ENCODE measurements around the gene MRPL14.
"Not testable (repeated sequence)": the region's sequence is repeated elsewhere in the genome, so short reads cannot be mapped to it uniquely, and the experiment has no call there.

MRPL14 gene

GRCh38 chr6:44149369-44150012, 22.2 kb upstream of the MRPL14 start:
- no peak for DNase-seq

GRCh38 chr6:44148306-44148705, 21.1 kb upstream of the MRPL14 start:
- no peak for DNase-seq

DNA sequence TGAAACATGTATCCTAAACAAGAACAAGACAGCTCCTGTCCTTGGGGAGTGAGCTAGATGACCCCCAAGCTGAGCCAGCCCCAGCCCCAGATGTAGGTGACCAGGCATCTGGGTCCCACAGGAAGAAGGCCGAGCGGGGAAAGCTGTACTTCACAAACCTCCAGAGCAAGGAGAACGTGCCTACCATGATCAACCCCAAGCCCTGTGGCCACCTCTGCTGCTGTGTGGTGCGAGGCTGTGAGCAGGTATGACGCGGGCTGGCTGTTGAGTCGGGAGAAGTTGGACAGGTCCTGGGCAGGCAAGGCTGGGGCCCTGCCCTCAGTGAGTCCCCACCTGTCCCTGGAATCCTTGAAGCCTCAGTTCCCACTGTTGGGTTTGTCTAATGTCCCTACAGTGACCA, 20.0 kb upstream of the MRPL14 start:
- DNase-seq: no peak

GRCh38 chr6:44146685-44147084, 19.4 kb upstream of the MRPL14 start:
- DNase-seq: no peak

DNA sequence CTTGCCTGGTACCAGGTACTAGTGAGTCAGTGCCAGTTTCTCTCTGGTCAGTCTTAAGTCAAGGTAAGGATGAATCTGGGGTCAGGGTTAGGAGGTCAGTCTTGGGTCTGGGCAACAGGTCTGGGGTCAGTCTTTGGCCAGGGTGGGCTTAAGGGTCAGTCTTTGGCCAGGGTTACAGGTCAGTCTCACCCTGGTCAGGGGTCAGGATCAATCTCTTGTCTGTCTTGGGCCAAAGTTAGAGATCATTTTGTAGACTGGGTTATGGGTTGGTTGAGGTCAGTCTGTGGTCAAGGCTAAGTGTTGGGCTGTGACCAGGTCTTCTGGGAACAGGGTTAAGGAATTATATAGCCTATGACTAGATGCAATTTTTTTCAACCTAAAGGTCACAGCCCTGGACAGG, 18.6 kb upstream of the MRPL14 start:
- no peak for DNase-seq

- not testable (repeated sequence) for DNase-seq
Measured at GRCh38 chr6:44144536-44144935, 17.3 kb upstream of the MRPL14 start.

DNA sequence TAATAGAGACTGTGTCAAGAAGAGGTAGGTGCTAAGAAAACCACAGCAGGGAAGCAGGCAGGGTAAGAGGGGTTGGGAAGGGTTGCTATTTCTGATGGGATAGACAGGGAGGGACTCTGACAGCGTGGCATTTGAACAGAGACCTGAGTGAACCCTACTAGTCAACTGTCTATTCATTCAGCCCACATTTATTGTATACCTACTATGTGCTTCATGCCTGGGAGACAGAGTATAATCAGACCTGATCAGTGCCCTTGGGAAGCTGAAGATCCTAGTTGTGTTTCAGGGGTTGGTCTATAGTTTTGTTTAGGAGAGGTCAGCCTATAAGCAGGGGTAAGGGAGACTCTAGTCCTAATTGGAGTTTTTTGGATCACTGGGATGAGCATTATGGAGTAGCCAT, 16.5 kb upstream of the MRPL14 start:
- DNase-seq: no peak

GRCh38 chr6:44142835-44143234, 15.6 kb upstream of the MRPL14 start:
- DNase-seq: no peak

DNA sequence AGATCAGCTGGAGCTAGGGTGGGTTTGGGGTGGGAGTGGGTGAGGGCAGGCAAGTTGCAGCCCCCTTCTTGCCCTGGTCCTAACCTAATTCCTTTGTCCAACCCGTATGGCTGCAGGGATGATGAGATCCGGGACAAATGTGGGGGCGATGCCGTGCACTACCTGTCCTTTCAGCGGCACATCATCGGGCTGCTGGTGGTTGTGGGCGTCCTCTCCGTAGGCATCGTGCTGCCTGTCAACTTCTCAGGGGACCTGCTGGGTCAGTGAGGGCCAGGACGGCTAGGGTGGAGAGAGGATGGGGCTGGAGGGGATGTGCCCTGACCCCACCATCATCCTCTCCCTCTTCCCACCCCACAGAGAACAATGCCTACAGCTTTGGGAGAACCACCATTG, 12.1 kb upstream of the MRPL14 start:
- DNase-seq: no peak

GRCh38 chr6:44138717-44139350, 11.6 kb upstream of the MRPL14 start:
- no peak for DNase-seq

- no peak for DNase-seq
Measured at GRCh38 chr6:44135875-44136274, 8.6 kb upstream of the MRPL14 start.

GRCh38 chr6:44135173-44135758, 8.0 kb upstream of the MRPL14 start:
- DNase-seq: no peak

- no peak for DNase-seq
Measured at GRCh38 chr6:44133981-44134711, 6.9 kb upstream of the MRPL14 start.

- no peak for DNase-seq
Measured at GRCh38 chr6:44133003-44133931, 6.0 kb upstream of the MRPL14 start.

GRCh38 chr6:44132476-44132875, 5.2 kb upstream of the MRPL14 start:
- no peak for DNase-seq

DNA sequence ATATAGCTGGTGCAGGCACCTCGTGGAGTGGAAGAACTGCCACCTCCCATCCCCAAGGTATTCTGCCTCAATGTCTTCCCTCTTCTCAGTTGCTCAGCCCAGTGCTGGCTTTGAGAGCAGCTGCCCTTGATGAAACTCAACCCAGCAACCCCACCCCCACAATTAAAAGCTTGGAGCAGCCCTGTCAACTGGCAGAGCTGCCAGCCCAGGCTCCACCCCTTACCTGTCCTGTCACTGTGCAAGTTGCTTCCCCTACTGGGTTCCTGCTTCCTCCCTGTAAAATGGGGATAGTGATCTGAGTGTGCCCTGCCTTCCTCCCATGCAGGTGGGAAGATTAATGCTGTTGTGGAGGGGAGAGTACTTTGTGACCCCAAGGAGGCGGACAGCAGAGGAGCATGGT, 4.6 kb upstream of the MRPL14 start:
- no peak for DNase-seq

DNA sequence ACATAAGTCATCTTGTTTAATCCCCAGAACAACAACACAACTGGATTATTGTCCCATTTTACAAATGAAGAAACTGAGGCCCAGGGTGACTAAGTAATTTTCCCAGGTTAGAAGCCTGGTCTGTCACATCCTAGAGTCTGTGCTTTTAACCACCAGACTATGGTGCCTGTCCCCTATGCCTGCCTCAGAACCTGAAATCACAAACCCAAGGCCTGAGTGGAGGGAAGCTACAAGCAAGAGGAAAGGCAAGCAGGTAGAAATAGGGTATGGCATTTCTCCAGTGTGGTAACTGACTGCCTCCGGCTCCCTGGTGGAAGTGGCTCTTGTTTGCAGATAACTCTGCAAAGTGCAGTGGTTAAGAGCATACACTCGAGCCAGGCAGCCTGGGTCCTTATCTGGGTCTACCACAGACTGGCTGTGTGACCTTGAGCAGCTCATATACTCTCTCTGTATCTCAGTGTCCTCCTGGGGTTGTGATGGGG, 2.6 kb upstream of the MRPL14 start:
- no peak for DNase-seq

DNA sequence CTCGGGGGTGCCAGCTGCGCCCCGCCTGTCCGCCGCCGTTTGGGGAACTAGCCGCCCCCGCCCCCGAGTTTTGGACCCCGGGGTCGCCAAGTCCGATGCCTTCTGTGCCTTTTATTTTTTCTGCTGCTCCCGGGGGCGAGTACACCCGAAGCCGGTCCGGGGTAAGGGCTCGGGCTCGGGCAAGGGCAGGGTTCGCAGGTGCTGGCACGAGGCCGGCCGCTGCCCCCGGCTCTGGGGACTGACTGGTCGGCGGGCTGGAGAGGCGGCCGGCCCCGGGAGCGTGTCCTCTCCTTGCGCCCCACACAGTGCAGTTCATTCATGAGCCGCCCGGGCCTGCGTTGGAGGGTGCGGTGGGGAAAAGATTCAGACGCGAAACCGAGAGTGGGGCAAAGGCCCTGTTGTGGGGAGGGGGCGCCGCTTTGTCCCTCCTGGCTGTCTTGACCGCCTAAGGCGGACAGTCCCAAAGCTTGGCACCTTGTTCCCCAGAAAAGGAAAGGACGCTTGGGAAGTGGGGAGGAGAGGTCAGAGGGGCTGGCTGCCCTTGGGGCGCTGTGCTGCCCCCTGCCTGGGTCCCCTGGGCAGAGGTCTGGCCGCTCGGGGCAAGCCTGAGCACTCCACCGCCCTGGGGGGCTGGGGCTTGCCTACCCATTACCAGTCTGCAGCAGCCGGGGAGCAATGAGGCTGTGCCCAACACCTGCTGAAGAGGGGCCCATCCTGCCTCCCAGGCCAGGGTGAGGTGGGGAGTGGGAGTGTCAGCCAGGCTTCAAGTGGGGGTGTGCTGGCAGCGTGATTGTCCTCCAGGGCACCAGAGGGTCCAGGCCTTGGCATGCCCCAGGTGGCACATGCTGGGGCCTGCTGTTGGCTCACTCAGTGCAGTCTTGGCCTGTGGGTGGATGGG, 1.0 kb upstream of the MRPL14 start:
- DNase-seq: peak; percentile 6

GRCh38 chr6:44126320-44127149, 717 bp downstream of the MRPL14 start:
- peak; percentile 87 for DNase-seq

GRCh38 chr6:44123544-44123943, 3.7 kb downstream of the MRPL14 start:
- DNase-seq: no peak

- DNase-seq: no peak
Measured at GRCh38 chr6:44122801-44123200, 4.5 kb downstream of the MRPL14 start.

All from stimulated activated naive CD4-positive, alpha-beta T cell treated with Interleukin-2 at 50 U/mL for 16 hours (primary cell).